Suppressor macrophage (primary cell): ENCODE measurements around the gene SERGEF.

Source experiments
- DNase-seq, 4 experiments: peaks; one replicate each; pipeline ENCODE4 v3.0.0-alpha.2; 2020 to 2022

Gene SERGEF

DNA sequence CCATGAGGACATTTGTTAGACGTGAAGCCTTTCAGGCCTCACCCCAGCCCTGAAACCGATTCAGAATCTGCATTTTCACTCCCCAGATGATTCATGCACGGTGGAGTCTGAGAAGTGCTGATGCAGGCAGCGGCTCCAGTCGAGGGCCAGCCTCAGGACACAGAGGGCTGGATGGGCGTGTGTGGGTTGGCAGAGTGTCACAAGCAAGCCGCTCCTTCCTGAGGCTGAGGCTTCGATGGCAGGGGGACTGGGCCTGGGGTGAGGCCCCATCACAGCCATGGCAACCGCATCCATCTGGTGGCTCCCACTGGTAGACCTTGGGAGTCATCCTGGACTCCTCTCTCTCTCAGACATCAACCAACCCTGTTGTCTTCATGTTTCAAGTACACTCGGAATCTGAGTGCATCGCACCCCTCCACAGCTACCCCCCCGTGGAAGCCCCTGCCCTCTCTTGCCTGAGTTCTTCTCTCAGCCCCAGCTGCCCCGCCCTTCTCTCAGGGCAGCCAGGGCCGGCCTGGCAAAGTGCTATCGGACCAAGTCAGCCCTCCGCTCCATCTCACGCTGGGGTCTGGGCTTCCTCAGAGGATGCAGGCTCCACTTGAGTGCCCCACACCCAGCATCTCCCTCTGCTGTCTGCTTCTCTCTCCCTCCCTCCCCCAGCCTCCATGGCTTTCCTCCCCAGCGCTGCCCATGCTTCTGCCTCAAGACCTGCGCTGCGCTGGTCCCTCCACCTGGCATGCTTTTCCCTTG lies 267.6 kb downstream of the SERGEF start:
- DNase-seq = no peak

DNA sequence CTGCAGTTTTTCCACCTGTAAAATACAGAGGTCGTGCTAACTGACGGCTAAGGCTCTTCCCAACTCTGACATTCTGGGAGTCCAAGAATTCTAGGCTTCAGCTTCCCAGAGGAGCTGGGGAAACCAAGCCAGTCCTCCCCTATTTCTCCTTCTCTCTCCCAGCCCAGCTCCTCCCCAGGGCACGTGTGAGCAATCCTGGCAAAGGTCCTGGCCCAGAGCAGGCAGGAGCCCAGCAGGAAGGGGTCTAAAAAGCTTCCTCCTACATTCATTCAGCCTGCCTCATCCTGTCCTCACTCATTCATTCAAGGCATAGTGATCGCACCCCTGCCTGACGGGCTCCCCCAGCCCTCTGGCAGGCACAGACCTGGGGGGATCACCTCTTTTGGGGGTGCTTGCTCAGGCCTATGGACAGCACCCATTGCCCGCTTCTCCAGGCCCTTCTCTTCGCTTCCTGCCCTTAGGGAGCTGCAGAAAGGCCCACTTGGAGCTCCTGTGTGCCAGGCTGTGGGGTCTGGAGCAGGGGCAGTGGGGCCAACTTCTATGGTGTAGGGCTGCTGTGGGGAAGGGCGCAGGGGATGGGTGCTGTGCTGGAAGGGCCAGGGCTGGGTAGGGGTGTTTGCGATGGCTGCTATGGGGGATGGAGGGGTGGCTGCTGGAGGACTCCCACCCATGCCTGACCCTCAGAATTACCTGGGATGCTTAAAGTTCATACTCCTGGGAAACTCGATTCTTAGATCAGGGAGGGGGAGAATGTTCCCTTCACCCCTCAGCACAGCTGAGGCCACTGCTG lies 268.5 kb downstream of the SERGEF start:
- no peak for DNase-seq

DNA sequence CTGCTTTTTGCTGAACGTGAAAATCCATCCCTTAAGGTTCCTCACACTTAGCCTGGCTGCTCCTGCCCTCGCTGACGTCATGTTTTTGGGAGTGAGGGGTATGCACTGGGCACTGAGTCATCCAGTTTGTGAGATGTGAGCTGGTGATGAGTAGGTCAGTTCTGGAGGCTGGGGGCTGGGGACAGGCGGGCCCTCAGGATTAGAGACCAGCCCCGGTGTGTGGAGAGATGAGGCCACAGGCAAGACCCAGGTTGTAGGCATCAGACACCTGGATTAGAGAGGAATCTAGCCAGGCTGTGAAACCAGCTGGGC lies 269.1 kb downstream of the SERGEF start:
- no peak for DNase-seq

DNA sequence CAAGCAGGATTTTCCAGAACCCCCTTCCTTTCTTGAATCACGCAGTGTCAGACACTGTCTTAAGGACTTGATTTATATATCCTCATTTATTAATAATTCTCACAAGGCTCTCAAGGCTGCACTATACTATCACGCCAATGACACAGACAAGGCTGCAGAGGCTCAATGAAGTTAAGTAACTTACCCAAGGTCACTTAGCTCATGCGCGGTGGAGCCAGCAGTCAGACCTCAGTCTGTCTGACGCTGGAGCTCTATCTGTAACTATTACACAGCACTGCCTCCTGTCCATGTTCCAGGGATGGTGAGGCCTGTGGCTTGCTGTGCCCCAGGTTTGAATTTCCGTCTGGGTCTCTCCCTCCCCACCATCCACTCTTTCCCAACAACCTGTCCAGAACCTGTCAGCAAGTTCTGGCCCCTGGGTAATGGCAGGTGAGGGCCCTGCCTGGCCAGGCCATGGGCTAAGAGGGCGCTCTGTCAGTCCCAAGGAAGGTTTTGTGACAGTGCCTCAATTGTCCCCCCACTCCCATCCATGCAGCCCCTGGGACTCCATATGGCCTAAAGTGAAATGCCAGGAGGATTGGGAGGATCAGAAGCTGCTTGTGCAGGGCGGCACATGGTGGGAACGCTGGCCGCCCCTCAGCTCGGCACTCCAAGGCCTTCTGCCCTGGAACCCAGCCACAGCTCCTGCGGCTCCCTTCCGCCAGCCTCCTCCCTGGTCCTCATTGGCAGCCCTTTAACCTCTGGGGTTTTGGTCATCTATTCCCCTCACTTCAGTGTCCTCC lies 269.6 kb downstream of the SERGEF start:
- DNase-seq = no peak

DNA sequence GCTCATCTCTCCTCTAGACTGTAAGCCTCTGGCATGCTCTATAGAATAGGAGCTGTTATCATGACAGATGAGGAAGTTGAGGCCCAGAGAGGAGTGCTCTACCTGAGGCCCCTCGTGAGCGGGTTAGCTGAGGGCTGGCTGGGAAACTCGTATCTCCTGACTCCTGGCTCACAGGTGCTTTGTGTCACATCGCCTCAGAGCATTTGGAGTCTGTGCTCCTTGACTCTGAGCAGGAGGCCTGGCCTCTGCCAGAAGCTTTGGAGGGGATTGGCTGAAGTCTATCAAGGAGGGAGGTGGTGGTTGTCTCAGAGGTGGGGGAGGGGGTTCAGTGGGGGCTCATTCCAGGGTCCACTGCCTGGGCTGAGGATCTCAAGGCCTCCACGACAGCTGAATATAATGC lies 270.8 kb downstream of the SERGEF start:
- no peak for DNase-seq

DNA sequence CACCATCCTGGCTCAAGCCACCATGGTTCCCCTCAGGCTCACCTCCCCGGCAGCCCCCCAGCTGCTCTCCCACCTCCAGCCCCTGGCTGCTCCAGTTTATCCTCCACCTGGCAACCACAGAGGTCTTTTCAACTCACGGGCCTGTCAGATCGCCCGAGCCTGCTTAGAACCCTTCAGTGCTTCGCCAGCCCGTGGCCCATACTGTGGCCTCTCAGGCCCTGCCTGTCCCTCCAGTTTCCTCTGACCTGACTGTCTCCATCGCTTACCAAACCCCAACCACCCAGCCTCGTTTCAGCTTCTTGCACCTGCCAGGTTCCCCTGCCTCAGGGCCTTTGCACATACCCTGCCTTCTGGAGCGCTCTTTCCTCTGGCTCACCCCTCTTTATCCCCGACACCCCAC lies 271.4 kb downstream of the SERGEF start:
- DNase-seq = no peak

DNA sequence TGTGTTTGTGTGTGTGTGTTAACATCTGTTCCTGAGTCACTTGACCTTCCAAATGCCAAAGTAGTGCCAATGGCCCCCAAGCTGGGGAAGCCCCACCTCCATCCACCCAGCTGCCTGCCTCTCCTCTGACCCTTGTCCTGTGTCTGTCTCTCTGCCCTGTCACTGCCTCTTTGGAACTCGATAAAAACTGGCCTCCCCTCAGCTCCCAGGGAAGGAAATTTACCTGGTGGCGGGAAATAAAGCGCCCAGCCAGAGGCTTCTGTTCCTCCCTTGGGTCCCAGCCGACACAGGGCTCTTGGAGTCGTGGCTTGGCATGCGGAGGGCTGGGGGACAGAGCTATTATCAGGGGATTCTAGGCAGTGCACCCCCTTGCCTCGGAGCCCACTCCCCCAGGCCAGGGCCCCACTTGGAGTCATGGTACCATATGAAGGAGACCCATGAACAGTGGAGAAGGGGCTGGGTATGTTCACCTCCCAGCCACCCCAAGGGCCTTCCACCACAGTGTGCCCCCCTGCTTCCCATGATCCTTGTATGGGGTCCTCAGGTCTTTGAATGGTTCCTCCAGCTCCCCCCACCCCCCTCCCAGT lies 272.1 kb downstream of the SERGEF start:
- DNase-seq = no peak

DNA sequence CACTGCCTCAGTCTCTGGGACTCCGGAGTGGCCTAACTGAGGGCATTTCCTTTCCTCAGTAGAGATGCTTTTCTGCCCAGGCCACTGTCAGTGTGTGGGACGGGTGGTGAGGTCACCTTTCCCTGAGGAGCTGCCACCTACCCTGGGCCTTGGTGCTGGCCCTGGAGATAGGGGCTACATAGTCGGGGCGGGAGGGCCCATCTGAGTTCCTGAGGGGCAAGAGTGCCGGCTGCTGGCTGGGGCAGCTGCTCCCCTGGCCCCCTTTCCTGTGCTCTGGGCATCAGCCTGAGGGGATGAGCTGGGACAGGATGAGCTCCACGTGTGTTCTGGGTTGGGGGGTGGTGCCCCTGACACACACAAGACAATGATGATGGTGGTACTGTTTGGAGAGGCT lies 272.9 kb downstream of the SERGEF start:
- DNase-seq = no peak

DNA sequence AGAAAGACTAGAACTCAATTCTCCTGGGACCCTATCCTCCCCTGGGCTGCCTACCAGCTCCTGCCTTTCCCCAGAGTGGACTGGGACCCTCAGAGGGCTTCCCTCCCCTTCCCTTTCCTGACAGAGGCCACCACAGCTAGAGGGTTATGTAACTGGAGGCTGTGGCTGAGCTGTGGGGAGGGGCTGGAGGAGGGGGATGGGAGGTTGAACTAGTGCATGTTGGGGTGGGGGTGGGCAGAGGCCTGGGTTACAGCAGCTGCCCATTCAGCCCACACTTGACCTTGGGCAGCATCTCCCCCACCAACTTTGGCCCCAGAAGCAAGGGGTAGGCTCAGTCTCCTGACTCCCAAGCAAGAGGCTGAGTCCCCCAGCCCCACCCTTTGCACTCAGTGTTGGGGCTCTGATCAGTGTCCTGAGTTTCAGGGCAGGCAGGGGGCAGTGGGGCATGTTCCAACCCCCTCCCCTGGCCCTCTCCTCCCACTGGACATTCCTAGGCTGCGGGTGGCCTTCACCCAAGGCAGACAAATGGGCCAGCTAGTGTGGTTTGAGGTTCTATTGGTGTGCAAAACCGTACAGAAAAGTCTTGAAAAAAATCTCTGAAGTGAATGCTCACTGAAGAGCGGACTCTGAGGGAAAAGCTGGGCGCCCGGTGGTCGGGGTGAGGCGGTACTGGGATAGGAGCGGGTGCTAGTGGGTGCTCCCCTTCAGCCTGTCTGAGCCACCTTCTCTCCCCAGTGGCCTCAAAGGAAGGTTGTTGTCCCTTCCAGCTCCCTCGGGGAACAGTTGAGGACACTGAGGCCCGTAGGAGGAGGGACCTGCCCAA lies 274.5 kb downstream of the SERGEF start:
- no peak for DNase-seq
